Ectodermal cell (in vitro differentiated cells): ENCODE measurements around the gene PPP2R2C. TPM values are rescaled to one million over a fixed set of nuclear protein-coding genes. Genes with fewer than 3 reads are reported as not detected.

Source experiments
- H3K27ac ChIP-seq: 2 replicates; pipeline ENCODE4 v1.7.0; 2013; ENCODE audit warnings: mild to moderate bottlenecking, low read depth, low read length; ENCODE audit not compliant: insufficient read depth, poor library complexity, severe bottlenecking
- H3K27me3 ChIP-seq: 2 replicates; pipeline ENCODE4 v1.7.0; 2013; ENCODE audit warnings: mild to moderate bottlenecking, low read length; ENCODE audit not compliant: insufficient read depth, control insufficient read depth, poor library complexity, severe bottlenecking
- H3K36me3 ChIP-seq: one replicate; pipeline ENCODE4 v1.7.0; 2013; ENCODE audit warnings: low read length; ENCODE audit not compliant: control insufficient read depth, insufficient read depth
- H3K4me1 ChIP-seq: one replicate; pipeline ENCODE4 v1.7.0; 2013; ENCODE audit warnings: low read length; ENCODE audit not compliant: control insufficient read depth, insufficient read depth
- H3K4me3 ChIP-seq: 2 replicates; pipeline ENCODE4 v1.7.0; 2013; ENCODE audit warnings: low read depth, low read length, control low read depth; ENCODE audit not compliant: insufficient read depth
- H3K9me3 ChIP-seq: 2 replicates; pipeline ENCODE4 v1.7.0; 2013; ENCODE audit warnings: mild to moderate bottlenecking, low read length, moderate library complexity; ENCODE audit not compliant: control insufficient read depth
- WGBS, 2 experiments: methylation state at CpG; one replicate each; pipeline ENCODE4 v1.1.7; 2013; ENCODE audit warnings: missing lambda C conversion rate in 2 of 2; 5-methylcytosine and 5-hydroxymethylcytosine counted together
- polyA plus RNA-seq, 4 experiments: library from polyadenylated mRNA; stranded (reverse); fragments of 50-300 nt; gene quantifications; one replicate each; pipeline ENCODE4 v1.2.3, GENCODE V29; 2013

PPP2R2C gene
- polyA plus RNA-seq (2013, experiment 1 of 4), result 0.98 TPM
- polyA plus RNA-seq (2013, experiment 2 of 4), result 1.2 TPM
- 0.91 TPM for polyA plus RNA-seq (2013, experiment 3 of 4)
- polyA plus RNA-seq (2013, experiment 4 of 4), result 1.4 TPM

GRCh38 chr4:6472387-6473263 is at the start of gene PPP2R2C:
PPP2R2C (minus strand) TSS chr4:6472614; CDS start chr4:6472229, 385 bp downstream.
- Histone ChIP-seq H3K4me1 (no peaks in the 10 kb centered on the region), H3K9me3 (no peaks in the 10 kb centered on the region), H3K36me3 (no peaks in the 10 kb centered on the region), H3K4me3 (peak within 1 kb of the TSS; percentile 32), H3K27ac (no peak within 1 kb of the TSS), H3K27me3 (peaks cover 62% of the 10 kb centered on the region)
- WGBS, 2 experiments, result 4% methylated on average over 85 of the region's 86 CpGs

DNA sequence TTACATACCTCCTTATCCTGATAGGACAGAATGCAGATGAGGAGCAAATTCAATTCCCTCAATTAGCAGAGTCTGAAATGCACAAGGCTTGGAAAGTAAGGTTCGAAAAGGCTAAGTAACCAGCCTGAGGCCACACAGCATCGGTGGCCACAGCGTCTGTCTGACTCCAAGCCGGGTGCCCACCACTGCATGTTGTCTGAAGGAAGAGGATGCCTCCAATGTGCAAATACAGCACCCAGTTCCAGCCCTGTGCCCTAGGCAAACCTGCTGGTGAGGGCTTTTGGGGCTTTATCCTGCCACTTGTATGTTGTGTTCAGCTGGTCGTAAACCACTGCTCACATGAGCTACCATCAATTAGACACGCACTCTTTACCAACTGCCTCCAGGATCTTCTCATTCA is 48.6 kb upstream of the PPP2R2C start:
- Histone ChIP-seq H3K4me1 (no peaks in the 10 kb centered on the region), H3K27me3 (no peaks in the 10 kb centered on the region), H3K27ac (no peak overlapping the region), H3K9me3 (no peaks in the 10 kb centered on the region), H3K4me3 (no peak overlapping the region), H3K36me3 (no peaks in the 10 kb centered on the region)
- WGBS, 2 experiments, result 91 to 92% methylated on average over 6 of the region's 6 CpGs

- Histone ChIP-seq H3K9me3 (no peaks in the 10 kb centered on the region), H3K36me3 (no peaks in the 10 kb centered on the region), H3K4me3 (no peak overlapping the region), H3K27me3 (no peaks in the 10 kb centered on the region), H3K27ac (no peak overlapping the region), H3K4me1 (no peaks in the 10 kb centered on the region)
- 72 to 78% methylated on average over 11 of the region's 11 CpGs for WGBS, 2 experiments
Observed at GRCh38 chr4:6520051-6520636, 47.7 kb upstream of the PPP2R2C start.

GRCh38 chr4:6517171-6517570 is 44.8 kb upstream of the PPP2R2C start:
- 81 to 86% methylated on average over 2 of the region's 2 CpGs for WGBS, 2 experiments
- H3K36me3 ChIP-seq, result no peaks in the 10 kb centered on the region

DNA sequence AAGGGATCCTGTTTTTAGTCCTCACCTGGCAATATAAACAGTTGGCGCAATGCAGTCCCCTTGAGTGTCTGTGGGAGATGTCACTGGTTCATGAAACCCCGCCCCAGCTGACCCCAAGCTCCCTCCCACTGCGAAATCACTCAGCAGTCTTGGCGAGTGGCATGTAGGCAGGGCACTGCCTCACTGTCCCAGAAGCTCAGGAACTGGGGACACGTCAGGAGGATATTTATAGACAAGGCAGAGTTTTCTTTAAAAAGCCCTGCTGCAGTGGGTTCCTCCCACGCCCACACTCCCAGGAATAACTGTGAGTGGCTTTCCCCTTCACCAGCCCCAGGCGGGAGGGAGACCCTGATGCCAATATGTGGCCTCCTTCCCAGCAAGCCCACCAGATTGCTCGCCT is 44.3 kb upstream of the PPP2R2C start:
- Histone ChIP-seq H3K27ac (no peak overlapping the region), H3K27me3 (no peaks in the 10 kb centered on the region), H3K9me3 (no peaks in the 10 kb centered on the region), H3K4me1 (no peaks in the 10 kb centered on the region), H3K36me3 (no peaks in the 10 kb centered on the region), H3K4me3 (no peak overlapping the region)
- WGBS, 2 experiments, result 87 to 94% methylated on average over 8 of the region's 8 CpGs

More at GRCh38 chr4:6517171-6517570, 44.8 kb upstream of the PPP2R2C start:
- H3K27me3 ChIP-seq, result no peaks in the 10 kb centered on the region
- H3K27ac ChIP-seq, result no peak overlapping the region
- H3K9me3 ChIP-seq, result no peaks in the 10 kb centered on the region
- no peaks in the 10 kb centered on the region for H3K4me1 ChIP-seq
- no peak overlapping the region for H3K4me3 ChIP-seq

DNA sequence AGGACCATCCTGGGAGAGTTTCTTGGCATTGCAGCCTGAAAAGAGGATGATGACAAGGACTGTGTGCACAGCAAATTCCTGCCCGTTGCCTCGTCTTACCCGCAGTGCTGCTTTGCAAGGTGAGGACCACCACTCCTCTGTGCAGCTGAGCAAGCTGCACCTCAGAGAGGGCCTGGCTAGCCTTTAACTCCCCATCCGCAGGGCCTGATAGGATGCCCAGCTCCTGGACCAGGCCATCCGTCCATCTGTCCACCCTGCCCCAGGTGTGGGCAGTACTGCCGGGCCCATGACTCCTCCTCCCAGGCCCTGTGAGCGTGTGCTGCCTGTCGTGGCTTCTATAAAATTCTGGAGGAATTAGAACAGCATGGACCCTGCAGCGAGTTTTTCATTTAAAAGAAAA is 43.9 kb upstream of the PPP2R2C start:
- Histone ChIP-seq H3K36me3 (no peaks in the 10 kb centered on the region), H3K27ac (no peak overlapping the region), H3K4me3 (no peak overlapping the region), H3K4me1 (no peaks in the 10 kb centered on the region), H3K27me3 (no peaks in the 10 kb centered on the region), H3K9me3 (no peaks in the 10 kb centered on the region)
- WGBS, 2 experiments, result 89 to 91% methylated on average over 9 of the region's 9 CpGs

- H3K36me3 ChIP-seq, result no peaks in the 10 kb centered on the region
- 94 to 97% methylated on average over 2 to 3 of the region's 3 CpGs for WGBS, 2 experiments
- H3K9me3 ChIP-seq, result no peaks in the 10 kb centered on the region
- H3K27me3 ChIP-seq, result no peaks in the 10 kb centered on the region
- no peak overlapping the region for H3K27ac ChIP-seq
- no peaks in the 10 kb centered on the region for H3K4me1 ChIP-seq
- H3K4me3 ChIP-seq, result no peak overlapping the region
Observed at GRCh38 chr4:6513678-6514077, 41.3 kb upstream of the PPP2R2C start.

DNA sequence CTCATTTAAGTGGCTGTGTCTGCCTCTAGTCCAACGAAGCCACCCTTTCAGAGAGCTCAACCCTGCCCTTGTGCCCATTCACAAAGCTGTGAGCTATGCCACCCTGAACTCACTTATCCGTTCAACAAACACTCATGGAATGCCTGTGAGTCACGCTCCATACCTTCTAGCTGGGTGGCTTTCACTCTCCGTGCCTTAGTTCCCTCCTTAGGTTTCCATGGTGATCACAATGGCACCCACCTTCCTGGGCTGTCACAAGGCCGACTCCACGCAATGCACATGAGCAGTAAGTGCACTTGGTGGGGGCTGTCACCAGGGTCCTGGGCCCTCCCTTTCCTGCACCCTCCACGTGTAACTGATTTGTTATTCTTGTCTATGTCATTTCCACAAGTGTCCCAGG is 37.2 kb upstream of the PPP2R2C start:
- Histone ChIP-seq H3K4me1 (no peaks in the 10 kb centered on the region), H3K27ac (no peak overlapping the region), H3K9me3 (no peaks in the 10 kb centered on the region), H3K4me3 (no peak overlapping the region), H3K36me3 (no peaks in the 10 kb centered on the region), H3K27me3 (no peaks in the 10 kb centered on the region)
- 72 to 77% methylated on average over 7 of the region's 7 CpGs for WGBS, 2 experiments

DNA sequence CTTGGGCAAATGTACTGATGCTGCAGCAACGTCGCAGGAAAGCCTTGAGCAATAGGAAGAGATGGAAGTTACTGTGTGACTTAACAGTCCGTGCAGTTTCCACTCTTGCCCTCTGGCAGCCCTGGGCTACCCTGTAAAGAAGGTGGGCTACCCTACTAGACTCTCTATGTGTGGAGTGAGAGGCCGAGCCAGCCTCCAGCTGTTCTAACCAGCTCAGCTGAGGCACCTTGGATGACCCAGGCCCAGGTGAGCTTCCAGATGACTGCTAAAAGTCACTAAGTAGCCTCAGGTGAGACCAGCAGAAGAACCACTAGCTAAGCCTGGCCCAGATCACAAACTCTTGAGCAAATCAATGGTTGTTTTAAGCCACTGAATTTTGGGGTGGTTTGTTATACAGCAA is 34.9 kb upstream of the PPP2R2C start:
- Histone ChIP-seq H3K4me1 (no peaks in the 10 kb centered on the region), H3K27ac (no peak overlapping the region), H3K9me3 (no peaks in the 10 kb centered on the region), H3K27me3 (no peaks in the 10 kb centered on the region), H3K4me3 (no peak overlapping the region), H3K36me3 (no peaks in the 10 kb centered on the region)
- WGBS, 2 experiments, result 85 to 91% methylated on average over 4 of the region's 4 CpGs

- H3K27ac ChIP-seq, result no peak overlapping the region
- H3K36me3 ChIP-seq, result no peaks in the 10 kb centered on the region
- no peak overlapping the region for H3K4me3 ChIP-seq
- H3K9me3 ChIP-seq, result no peaks in the 10 kb centered on the region
- WGBS, 2 experiments, result 93 to 97% methylated on average over 3 of the region's 3 CpGs
- H3K4me1 ChIP-seq, result no peaks in the 10 kb centered on the region
- H3K27me3 ChIP-seq, result no peaks in the 10 kb centered on the region
Observed at GRCh38 chr4:6506616-6507140, 34.3 kb upstream of the PPP2R2C start.
